22Rv1 (cell line): ENCODE measurements around the gene CDX2.

Experiments
- H3K27ac ChIP-seq: fragments of 450-650 bp; 2 replicates; pipeline ENCODE4 v1.5.1; 2017
- ZFX ChIP-seq: fragments of 450-650 bp; IDR thresholded peaks from 2 replicates; pipeline ENCODE4 v1.6.1; 2017; ENCODE audit warnings: antibody characterized with exemption, borderline replicate concordance
- TF ChIP-seq, protein P1 (sequence below): fragments of 450-650 bp; IDR thresholded peaks from 2 replicates; pipeline ENCODE4 v1.5.1; 2017; ENCODE audit warnings: mild to moderate bottlenecking

CDX2 gene

GRCh38 chr13:27962982-27963381 lies 6.1 kb downstream of the CDX2 start:
- H3K27ac ChIP-seq = no peak overlapping the region
- TF ChIP-seq ZFX = no peak
- TF ChIP-seq, protein P1, sequence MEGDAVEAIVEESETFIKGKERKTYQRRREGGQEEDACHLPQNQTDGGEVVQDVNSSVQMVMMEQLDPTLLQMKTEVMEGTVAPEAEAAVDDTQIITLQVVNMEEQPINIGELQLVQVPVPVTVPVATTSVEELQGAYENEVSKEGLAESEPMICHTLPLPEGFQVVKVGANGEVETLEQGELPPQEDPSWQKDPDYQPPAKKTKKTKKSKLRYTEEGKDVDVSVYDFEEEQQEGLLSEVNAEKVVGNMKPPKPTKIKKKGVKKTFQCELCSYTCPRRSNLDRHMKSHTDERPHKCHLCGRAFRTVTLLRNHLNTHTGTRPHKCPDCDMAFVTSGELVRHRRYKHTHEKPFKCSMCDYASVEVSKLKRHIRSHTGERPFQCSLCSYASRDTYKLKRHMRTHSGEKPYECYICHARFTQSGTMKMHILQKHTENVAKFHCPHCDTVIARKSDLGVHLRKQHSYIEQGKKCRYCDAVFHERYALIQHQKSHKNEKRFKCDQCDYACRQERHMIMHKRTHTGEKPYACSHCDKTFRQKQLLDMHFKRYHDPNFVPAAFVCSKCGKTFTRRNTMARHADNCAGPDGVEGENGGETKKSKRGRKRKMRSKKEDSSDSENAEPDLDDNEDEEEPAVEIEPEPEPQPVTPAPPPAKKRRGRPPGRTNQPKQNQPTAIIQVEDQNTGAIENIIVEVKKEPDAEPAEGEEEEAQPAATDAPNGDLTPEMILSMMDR = no peak

- no peak overlapping the region for H3K27ac ChIP-seq
- TF ChIP-seq, protein P1 = no peak
- TF ChIP-seq ZFX = no peak
Observed at GRCh38 chr13:27962128-27962841, 6.8 kb downstream of the CDX2 start.

GRCh38 chr13:27961227-27962085 lies 7.7 kb downstream of the CDX2 start:
- no peak for TF ChIP-seq ZFX
- TF ChIP-seq, protein P1 = no peak
- no peak overlapping the region for H3K27ac ChIP-seq

DNA sequence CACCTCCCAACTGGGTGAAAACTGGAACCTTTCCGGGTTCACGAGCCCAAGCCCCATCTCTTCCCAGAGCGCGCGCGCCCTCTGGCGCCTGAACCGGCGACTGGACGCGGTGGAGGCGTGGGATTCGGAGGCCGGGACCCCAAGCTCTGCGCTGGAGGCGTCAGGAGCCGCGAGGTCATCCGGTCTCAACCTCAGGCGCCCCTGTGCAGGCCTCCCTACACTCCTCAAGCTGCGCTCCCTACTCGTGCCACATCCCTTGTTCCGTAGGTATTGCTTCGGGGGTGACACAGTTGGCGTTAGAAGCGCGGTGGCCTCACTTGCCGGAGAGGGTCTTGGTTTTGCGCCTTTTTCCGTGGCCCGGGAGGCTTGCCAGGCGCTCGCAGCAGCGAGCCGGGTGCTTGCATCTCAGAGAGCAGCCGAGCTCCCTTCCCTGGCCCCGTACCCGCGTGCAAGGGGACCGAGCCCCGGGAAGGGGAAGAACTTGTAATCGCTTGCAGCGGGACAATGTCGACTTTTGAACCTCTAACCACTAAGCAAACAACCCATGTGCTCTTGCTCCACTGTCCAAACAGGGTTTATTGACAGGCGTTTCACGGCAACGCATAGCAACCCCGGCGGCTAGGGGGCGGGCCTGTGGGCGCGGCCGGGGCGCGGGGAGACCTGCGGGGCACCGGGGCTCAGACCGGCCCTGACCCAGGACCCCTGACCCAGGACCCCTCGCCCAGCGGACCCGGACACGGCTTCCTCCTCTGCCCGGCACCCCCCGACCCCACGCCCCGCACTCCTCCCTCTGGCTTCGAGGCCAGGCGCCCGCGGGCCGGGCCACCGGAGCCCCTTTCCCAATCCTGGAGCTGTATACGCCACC lies 8.5 kb downstream of the CDX2 start:
- no peak for TF ChIP-seq ZFX
- TF ChIP-seq, protein P1 = peak; percentile 80
- H3K27ac ChIP-seq = no peak overlapping the region

GRCh38 chr13:27959976-27960361 lies 9.1 kb downstream of the CDX2 start:
- H3K27ac ChIP-seq = no peak overlapping the region
- TF ChIP-seq, protein P1 = no peak
- no peak for TF ChIP-seq ZFX

GRCh38 chr13:27956576-27957300 lies 12.4 kb downstream of the CDX2 start:
- TF ChIP-seq ZFX = no peak
- TF ChIP-seq, protein P1 = no peak
- no peak overlapping the region for H3K27ac ChIP-seq
